ENCODE measurements around the gene CNGA1.

CNGA1 gene

GRCh38 chr4:48041535-48042137, 25.2 kb upstream of the CNGA1 start:
- Histone ChIP-seq H3K79me2 (ENCODE audit: insufficient read depth, low read length) (no peaks in the 10 kb centered on the region), H3F3A (ENCODE audit: low read depth) (no peaks in the 10 kb centered on the region), H3K4me1 (ENCODE audit: insufficient read depth, low read length, poor library complexity, severe bottlenecking) (peaks cover 15% of the 10 kb centered on the region), H3K27me3 (ENCODE audit: insufficient read depth, low read length, poor library complexity, severe bottlenecking) (no peaks in the 10 kb centered on the region), H3K36me3 (ENCODE audit: insufficient read depth, low read length) (no peaks in the 10 kb centered on the region), H4K20me1 (ENCODE audit: insufficient read depth, low read length, poor library complexity, severe bottlenecking) (no peaks in the 10 kb centered on the region), H3K4me3 (ENCODE audit: low read length, poor library complexity, severe bottlenecking) (no peak overlapping the region), H3K9ac (ENCODE audit: low read depth, low read length, poor library complexity, severe bottlenecking) (no peak overlapping the region), H3K9me3 (ENCODE audit: insufficient read depth, low read depth, low read length) (no peaks in the 10 kb centered on the region), H3K4me2 (ENCODE audit: low read depth, low read length, poor library complexity, severe bottlenecking) (no peak overlapping the region), H3K9me2 (replicated peaks; ENCODE audit: low read depth, low read length) (no peaks in the 10 kb centered on the region), H2AFZ (ENCODE audit: low read length) (no peak overlapping the region)
- TF ChIP-seq EZH2phosphoT487 (IDR thresholded peaks at IDR 0.05; ENCODE audit: borderline replicate concordance) (no peak), CTCF (conservative IDR thresholded peaks at IDR 0.05; ENCODE audit: low read length) (no peak)

DNA sequence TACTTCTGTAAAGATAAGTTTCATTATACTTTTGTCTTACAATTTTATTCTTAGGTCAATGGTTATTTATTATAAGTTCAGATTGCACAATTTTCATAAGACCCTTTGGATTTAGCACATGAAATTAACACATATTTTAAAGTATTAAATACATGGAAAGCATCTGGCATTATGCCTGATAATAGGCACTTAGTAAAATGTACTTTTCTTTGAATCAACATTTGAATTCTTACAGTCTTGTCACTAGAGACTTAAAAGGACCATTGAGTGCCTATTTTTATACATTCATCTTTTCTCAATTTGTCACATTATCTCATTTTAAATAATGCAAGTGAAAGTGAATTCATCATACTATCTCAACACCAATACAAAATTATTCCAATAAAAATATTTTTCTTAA, 23.1 kb upstream of the CNGA1 start:
- Histone ChIP-seq H3K27me3 (ENCODE audit: insufficient read depth, low read length, poor library complexity, severe bottlenecking) (no peaks in the 10 kb centered on the region), H3K4me1 (ENCODE audit: insufficient read depth, low read length, poor library complexity, severe bottlenecking) (peaks cover 2% of the 10 kb centered on the region), H3K36me3 (ENCODE audit: insufficient read depth, low read length) (no peaks in the 10 kb centered on the region), H2AFZ (ENCODE audit: low read length) (no peak overlapping the region), H3F3A (ENCODE audit: low read depth) (no peaks in the 10 kb centered on the region), H3K9me3 (ENCODE audit: insufficient read depth, low read depth, low read length) (no peaks in the 10 kb centered on the region), H4K20me1 (ENCODE audit: insufficient read depth, low read length, poor library complexity, severe bottlenecking) (no peaks in the 10 kb centered on the region), H3K79me2 (ENCODE audit: insufficient read depth, low read length) (no peaks in the 10 kb centered on the region), H3K9ac (ENCODE audit: low read depth, low read length, poor library complexity, severe bottlenecking) (no peak overlapping the region), H3K4me3 (ENCODE audit: low read length, poor library complexity, severe bottlenecking) (no peak overlapping the region), H3K4me2 (ENCODE audit: low read depth, low read length, poor library complexity, severe bottlenecking) (no peak overlapping the region), H3K9me2 (replicated peaks; ENCODE audit: low read depth, low read length) (no peaks in the 10 kb centered on the region)
- TF ChIP-seq CTCF (conservative IDR thresholded peaks at IDR 0.05; ENCODE audit: low read length): no peak
- TF ChIP-seq EZH2phosphoT487 (IDR thresholded peaks at IDR 0.05; ENCODE audit: borderline replicate concordance): no peak

GRCh38 chr4:48038666-48039065, 22.2 kb upstream of the CNGA1 start:
- H3K9ac ChIP-seq (ENCODE audit: low read depth, low read length, poor library complexity, severe bottlenecking): no peak overlapping the region
- H3K4me1 ChIP-seq (ENCODE audit: insufficient read depth, low read length, poor library complexity, severe bottlenecking): no peaks in the 10 kb centered on the region
- no peaks in the 10 kb centered on the region for H3K79me2 ChIP-seq (ENCODE audit: insufficient read depth, low read length)
- no peaks in the 10 kb centered on the region for H3F3A ChIP-seq (ENCODE audit: low read depth)
- H3K9me3 ChIP-seq (ENCODE audit: insufficient read depth, low read depth, low read length): no peaks in the 10 kb centered on the region
- no peaks in the 10 kb centered on the region for H3K27me3 ChIP-seq (ENCODE audit: insufficient read depth, low read length, poor library complexity, severe bottlenecking)
- no peak overlapping the region for H2AFZ ChIP-seq (ENCODE audit: low read length)
- H3K9me2 ChIP-seq (replicated peaks; ENCODE audit: low read depth, low read length): no peaks in the 10 kb centered on the region
- no peak overlapping the region for H3K4me3 ChIP-seq (ENCODE audit: low read length, poor library complexity, severe bottlenecking)
- H3K4me2 ChIP-seq (ENCODE audit: low read depth, low read length, poor library complexity, severe bottlenecking): no peak overlapping the region
- no peak for TF ChIP-seq EZH2phosphoT487 (IDR thresholded peaks at IDR 0.05; ENCODE audit: borderline replicate concordance)
- no peak for TF ChIP-seq CTCF (conservative IDR thresholded peaks at IDR 0.05; ENCODE audit: low read length)
- H4K20me1 ChIP-seq (ENCODE audit: insufficient read depth, low read length, poor library complexity, severe bottlenecking): no peaks in the 10 kb centered on the region
- H3K36me3 ChIP-seq (ENCODE audit: insufficient read depth, low read length): no peaks in the 10 kb centered on the region

Data from Loucy (cell line).